HCT116 (cell line): ENCODE results near the gene CLCN5. TPM values are rescaled to one million over a fixed set of nuclear protein-coding genes. Genes with fewer than 3 reads are reported as not detected.

ENCODE experiments used
- ATAC-seq: fragments of 200-7000 bp; cut with Tn5 transposase; 2 replicates; pipeline ENCODE4 v1.9.1; 2020; ENCODE audit warnings: mild to moderate bottlenecking, moderate library complexity
- BruUV-seq: library from RNA; stranded (reverse); fragments of 400-500 nt; replicated peaks from 2 replicates; lab custom pipeline; 2021; lab: Mats Ljungman, UMichigan
- CTCF ChIA-PET: fragments of 300-600 bp; sonication (Branson Sonifier 250); formaldehyde crosslinking; loops from one replicate; lab custom pipeline; 2021; ENCODE audit warnings: antibody characterized with exemption; lab: Charles Lee
- POLR2A ChIA-PET: fragments of 300-600, 350-600 bp; sonication (Branson Sonifier 250); formaldehyde crosslinking; loops from one replicate; lab custom pipeline; 2021; ENCODE audit warnings: antibody characterized with exemption; lab: Charles Lee
- RAD21 ChIA-PET, 2 experiments: fragments of 300-600 bp; sonication (Branson Sonifier 250); formaldehyde crosslinking; loops; one replicate each; lab custom pipeline; 2023; ENCODE audit warnings: low total read pairs in 2 of 2; ENCODE audit not compliant: uncharacterized antibody in 2 of 2, unreplicated experiment in 2 of 2, low non-redundant PET in 1 of 2; lab: Charles Lee
- DNase-seq: peaks from one replicate; pipeline ENCODE4 v3.0.0-alpha.2; 2010; ENCODE audit warnings: low read depth, low spot score
- H2AFZ ChIP-seq: fragments of 200-600 bp; shearing (Covaris generic), sonication (generic); 2 replicates; pipeline ENCODE4 v1.6.1; 2017; ENCODE audit warnings: low read depth, mixed run types, mixed read lengths, antibody characterized with exemption, low read length; ENCODE audit not compliant: poor library complexity, severe bottlenecking
- H3K27ac ChIP-seq: 2 replicates; pipeline ENCODE4 v1.5.1; 2012; ENCODE audit warnings: low read depth, low read length
- H3K27me3 ChIP-seq: fragments of 200-600 bp; sonication (generic); 2 replicates; pipeline ENCODE4 v1.6.1; 2016; ENCODE audit warnings: mixed run types, low read length, mixed read lengths; ENCODE audit not compliant: insufficient read depth
- H3K36me3 ChIP-seq, 2 experiments: fragments of 200-500 bp in 1 of 2; fragments of 200-600 bp in 1 of 2; sonication (Bioruptor generic) in 1 of 2; sonication (generic) in 1 of 2; 2 replicates each; pipeline versions ENCODE4 v1.5.1 to v1.6.1; 2014 to 2016; ENCODE audit warnings: low read length in 2 of 2, inconsistent platforms in 1 of 2, mixed read lengths in 1 of 2, mixed run types in 1 of 2; ENCODE audit not compliant: insufficient read depth in 2 of 2, control insufficient read depth in 1 of 2
- H3K4me1 ChIP-seq, 2 experiments: fragments of 200-600 bp in 1 of 2; sonication (generic) in 1 of 2; 2 replicates each; pipeline versions ENCODE4 v1.5.1 to v1.6.1; 2012 to 2017; ENCODE audit warnings: low read length in 2 of 2, inconsistent platforms in 1 of 2, mild to moderate bottlenecking in 1 of 2, mixed read lengths in 1 of 2, mixed run types in 1 of 2, moderate library complexity in 1 of 2; ENCODE audit not compliant: insufficient read depth in 2 of 2, control insufficient read depth in 1 of 2
- H3K4me2 ChIP-seq: fragments of 200-600 bp; sonication (generic); 2 replicates; pipeline ENCODE4 v1.6.1; 2017; ENCODE audit warnings: mixed run types, low read length, mixed read lengths
- H3K4me3 ChIP-seq, 2 experiments: fragments of 200-600 bp in 1 of 2; sonication (generic) in 1 of 2; replicated peaks in 1 of 2; 2 replicates each; pipeline ENCODE4 v1.5.1; 2011 to 2016; ENCODE audit warnings: low read length in 2 of 2, control low read depth in 1 of 2, low read depth in 1 of 2, mild to moderate bottlenecking in 1 of 2, mixed read lengths in 1 of 2, mixed run types in 1 of 2
- H3K79me2 ChIP-seq: fragments of 200-600 bp; sonication (generic); 2 replicates; pipeline ENCODE4 v1.6.1; 2017; ENCODE audit warnings: mild to moderate bottlenecking, mixed run types, low read length, moderate library complexity, mixed read lengths; ENCODE audit not compliant: insufficient read depth
- H3K9ac ChIP-seq: fragments of 200-600 bp; sonication (generic); 2 replicates; pipeline ENCODE4 v1.6.1; 2016; ENCODE audit warnings: low read length, mixed read lengths
- H3K9me2 ChIP-seq: fragments of 200-600 bp; sonication (generic), shearing (Covaris generic); 2 replicates; pipeline ENCODE4 v1.6.1; 2017; ENCODE audit warnings: mixed run types, mild to moderate bottlenecking, moderate library complexity; ENCODE audit not compliant: insufficient read depth
- H3K9me3 ChIP-seq, 2 experiments: fragments of 200-500 bp in 1 of 2; fragments of 200-600 bp in 1 of 2; sonication (Bioruptor generic) in 1 of 2; sonication (generic) in 1 of 2; 2 replicates each; pipeline ENCODE4 v1.6.1; 2014 to 2017; ENCODE audit warnings: low read length in 2 of 2, mixed read lengths in 2 of 2, inconsistent platforms in 1 of 2, low read depth in 1 of 2, mild to moderate bottlenecking in 1 of 2, mixed run types in 1 of 2, moderate library complexity in 1 of 2; ENCODE audit not compliant: control insufficient read depth in 1 of 2, insufficient read depth in 1 of 2
- H4K20me1 ChIP-seq: fragments of 200-600 bp; sonication (generic), shearing (Covaris generic); 2 replicates; pipeline ENCODE4 v1.6.1; 2017; ENCODE audit warnings: mixed run types, mild to moderate bottlenecking, moderate library complexity; ENCODE audit not compliant: insufficient read depth
- CBX3 ChIP-seq: IDR thresholded peaks from 2 replicates; pipeline ENCODE4 v1.6.1; 2012; ENCODE audit warnings: low read depth
- EGR1 ChIP-seq: IDR thresholded peaks from 2 replicates; pipeline ENCODE4 v1.6.1; 2012; ENCODE audit warnings: low read depth
- ELF1 ChIP-seq: IDR thresholded peaks from 2 replicates; pipeline ENCODE4 v1.6.1; 2012; ENCODE audit warnings: low read depth, borderline replicate concordance
- EZH2 ChIP-seq: fragments of 200-600 bp; sonication (generic); IDR thresholded peaks from 2 replicates; pipeline ENCODE4 v1.6.1; 2017; ENCODE audit warnings: antibody characterized with exemption, mixed run types
- EZH2phosphoT487 ChIP-seq: fragments of 200-600 bp; IDR thresholded peaks from 2 replicates; pipeline ENCODE4 v1.6.1; 2018; ENCODE audit warnings: antibody characterized with exemption, borderline replicate concordance
- FOSL1 ChIP-seq: IDR thresholded peaks from 2 replicates; pipeline ENCODE4 v1.6.1; 2012; ENCODE audit warnings: low read depth
- JUND ChIP-seq: IDR thresholded peaks from 2 replicates; pipeline ENCODE4 v1.6.1; 2012
- POLR2A ChIP-seq: IDR thresholded peaks from 2 replicates; pipeline ENCODE4 v1.7.0; 2011; ENCODE audit warnings: borderline replicate concordance; ENCODE audit not compliant: insufficient read depth, insufficient read length; ENCODE audit errors: extremely low read depth
- POLR2AphosphoS5 ChIP-seq: IDR thresholded peaks from 2 replicates; pipeline ENCODE4 v1.6.1; 2011; ENCODE audit warnings: mild to moderate bottlenecking, low read depth, low read length, moderate library complexity
- RAD21 ChIP-seq: IDR thresholded peaks from 2 replicates; pipeline ENCODE4 v1.6.1; 2012; ENCODE audit warnings: low read depth, mild to moderate bottlenecking
- SIN3A ChIP-seq: IDR thresholded peaks from 2 replicates; pipeline ENCODE4 v1.6.1; 2012; ENCODE audit warnings: low read depth
- SP1 ChIP-seq: IDR thresholded peaks from 2 replicates; pipeline ENCODE4 v1.6.1; 2012; ENCODE audit warnings: low read depth
- SRF ChIP-seq: IDR thresholded peaks from 2 replicates; pipeline ENCODE4 v1.6.1; 2012; ENCODE audit warnings: low read depth
- TCF7L2 ChIP-seq: IDR thresholded peaks from 2 replicates; pipeline ENCODE4 v1.7.0; 2011; ENCODE audit warnings: borderline replicate concordance, inconsistent platforms; ENCODE audit not compliant: insufficient read depth, insufficient read length; ENCODE audit errors: extremely low read depth
- YY1 ChIP-seq: IDR thresholded peaks from 2 replicates; pipeline ENCODE4 v1.6.1; 2011; ENCODE audit warnings: low read length, low read depth, moderate library complexity, mild to moderate bottlenecking; ENCODE audit not compliant: insufficient replicate concordance; ENCODE audit errors: extremely low read depth
- ZFX ChIP-seq: fragments of 450-650 bp; IDR thresholded peaks from 2 replicates; pipeline ENCODE4 v1.6.1; 2017
- ZNF274 ChIP-seq: fragments of 200-500 bp; sonication (Bioruptor generic); IDR thresholded peaks from 2 replicates; pipeline ENCODE4 v1.6.1; 2014; ENCODE audit warnings: mild to moderate bottlenecking, low read depth, low read length, inconsistent platforms
- intact Hi-C: fragments of 100-400 bp; cut with micrococcal nuclease; formaldehyde crosslinking; loops from 2 replicates; pipeline ENCODE4 v1.10.0; 2022
- total RNA-seq: library from RNA; stranded (reverse); gene quantifications from one replicate; pipeline ENCODE4 v1.2.1, GENCODE V29; 2021; ENCODE audit not compliant: unreplicated experiment
- TF ChIP-seq, protein P1 (sequence below), 3 experiments: fragments of 200-600 bp in 1 of 3; sonication (generic) in 1 of 3; IDR thresholded peaks in 2 of 3; conservative IDR thresholded peaks in 1 of 3; 2 replicates each; pipeline ENCODE4 v1.5.1; 2012 to 2017; ENCODE audit warnings: low read depth in 2 of 3, low read length in 2 of 3, antibody characterized with exemption in 1 of 3, borderline replicate concordance in 1 of 3, control low read depth in 1 of 3, mild to moderate bottlenecking in 1 of 3, mixed read lengths in 1 of 3, mixed run types in 1 of 3, moderate library complexity in 1 of 3; ENCODE audit not compliant: insufficient read depth in 1 of 3
- TF ChIP-seq, protein P2 (sequence below): IDR thresholded peaks from 2 replicates; pipeline ENCODE4 v1.6.1; 2012; ENCODE audit warnings: low read depth
- TF ChIP-seq, protein P3 (sequence below): IDR thresholded peaks from 2 replicates; pipeline ENCODE4 v1.6.1; 2011; ENCODE audit warnings: mild to moderate bottlenecking, low read length, moderate library complexity; ENCODE audit not compliant: insufficient replicate concordance; ENCODE audit errors: extremely low read depth

Gene CLCN5
- total RNA-seq, 1 experiment from 2014 or later, result 6.1 TPM

DNA sequence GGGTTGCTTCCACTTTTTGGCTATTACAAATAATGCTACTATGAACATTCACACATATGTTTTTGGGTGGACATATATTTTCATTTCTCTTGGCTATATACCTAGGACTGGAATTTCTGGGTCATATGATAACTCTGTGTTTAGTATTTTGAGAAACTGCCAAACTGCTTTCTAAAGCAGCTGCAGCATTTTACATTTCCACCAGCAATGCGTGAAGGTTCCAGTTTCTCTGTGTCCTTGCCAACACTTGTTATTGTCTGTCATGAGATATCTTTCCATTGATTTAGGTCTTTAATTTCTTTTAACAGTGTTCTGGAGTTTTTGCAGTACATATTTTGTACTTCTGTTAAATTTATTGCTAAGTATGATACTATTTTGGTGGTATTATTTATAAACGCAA, 48.3 kb downstream of the CLCN5 start:
- Histone ChIP-seq H3K79me2 (no peaks in the 10 kb centered on the region), H3K4me2 (no peak overlapping the region), H3K9me3 (no peaks in the 10 kb centered on the region), H3K4me1 (no peaks in the 10 kb centered on the region), H3K36me3 (no peaks in the 10 kb centered on the region), H3K4me3 (no peak overlapping the region), H3K9me2 (no peaks in the 10 kb centered on the region), H2AFZ (no peak overlapping the region), H3K27me3 (no peaks in the 10 kb centered on the region), H4K20me1 (no peaks in the 10 kb centered on the region), H3K9ac (no peak overlapping the region), H3K27ac (no peak overlapping the region)
- ATAC-seq (no peak), DNase-seq (no peak)
- ChIA-PET RAD21 (no interaction called here), CTCF (no interaction called here), POLR2A (no interaction called here)
- no TSS peak for BruUV-seq
- intact Hi-C loops, result no loop called here
- TF ChIP-seq TCF7L2 (no peak), EZH2 (no peak), SP1 (no peak), RAD21 (no peak), ELF1 (no peak), EZH2phosphoT487 (no peak), POLR2A (no peak), JUND (no peak), SRF (no peak), ZNF274 (no peak), FOSL1 (no peak), SIN3A (no peak), YY1 (no peak), ZFX (no peak), POLR2AphosphoS5 (no peak), EGR1 (no peak), CBX3 (no peak)
- TF ChIP-seq, protein P1, sequence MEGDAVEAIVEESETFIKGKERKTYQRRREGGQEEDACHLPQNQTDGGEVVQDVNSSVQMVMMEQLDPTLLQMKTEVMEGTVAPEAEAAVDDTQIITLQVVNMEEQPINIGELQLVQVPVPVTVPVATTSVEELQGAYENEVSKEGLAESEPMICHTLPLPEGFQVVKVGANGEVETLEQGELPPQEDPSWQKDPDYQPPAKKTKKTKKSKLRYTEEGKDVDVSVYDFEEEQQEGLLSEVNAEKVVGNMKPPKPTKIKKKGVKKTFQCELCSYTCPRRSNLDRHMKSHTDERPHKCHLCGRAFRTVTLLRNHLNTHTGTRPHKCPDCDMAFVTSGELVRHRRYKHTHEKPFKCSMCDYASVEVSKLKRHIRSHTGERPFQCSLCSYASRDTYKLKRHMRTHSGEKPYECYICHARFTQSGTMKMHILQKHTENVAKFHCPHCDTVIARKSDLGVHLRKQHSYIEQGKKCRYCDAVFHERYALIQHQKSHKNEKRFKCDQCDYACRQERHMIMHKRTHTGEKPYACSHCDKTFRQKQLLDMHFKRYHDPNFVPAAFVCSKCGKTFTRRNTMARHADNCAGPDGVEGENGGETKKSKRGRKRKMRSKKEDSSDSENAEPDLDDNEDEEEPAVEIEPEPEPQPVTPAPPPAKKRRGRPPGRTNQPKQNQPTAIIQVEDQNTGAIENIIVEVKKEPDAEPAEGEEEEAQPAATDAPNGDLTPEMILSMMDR (IDR thresholded peaks at IDR 0.05 in 2 of 3, conservative IDR thresholded peaks at IDR 0.05 in 1 of 3; ENCODE audit: borderline replicate concordance in 1 of 3, insufficient read depth in 1 of 3, low read depth in 2 of 3, low read length in 2 of 3), result no peak
- TF ChIP-seq, protein P2, sequence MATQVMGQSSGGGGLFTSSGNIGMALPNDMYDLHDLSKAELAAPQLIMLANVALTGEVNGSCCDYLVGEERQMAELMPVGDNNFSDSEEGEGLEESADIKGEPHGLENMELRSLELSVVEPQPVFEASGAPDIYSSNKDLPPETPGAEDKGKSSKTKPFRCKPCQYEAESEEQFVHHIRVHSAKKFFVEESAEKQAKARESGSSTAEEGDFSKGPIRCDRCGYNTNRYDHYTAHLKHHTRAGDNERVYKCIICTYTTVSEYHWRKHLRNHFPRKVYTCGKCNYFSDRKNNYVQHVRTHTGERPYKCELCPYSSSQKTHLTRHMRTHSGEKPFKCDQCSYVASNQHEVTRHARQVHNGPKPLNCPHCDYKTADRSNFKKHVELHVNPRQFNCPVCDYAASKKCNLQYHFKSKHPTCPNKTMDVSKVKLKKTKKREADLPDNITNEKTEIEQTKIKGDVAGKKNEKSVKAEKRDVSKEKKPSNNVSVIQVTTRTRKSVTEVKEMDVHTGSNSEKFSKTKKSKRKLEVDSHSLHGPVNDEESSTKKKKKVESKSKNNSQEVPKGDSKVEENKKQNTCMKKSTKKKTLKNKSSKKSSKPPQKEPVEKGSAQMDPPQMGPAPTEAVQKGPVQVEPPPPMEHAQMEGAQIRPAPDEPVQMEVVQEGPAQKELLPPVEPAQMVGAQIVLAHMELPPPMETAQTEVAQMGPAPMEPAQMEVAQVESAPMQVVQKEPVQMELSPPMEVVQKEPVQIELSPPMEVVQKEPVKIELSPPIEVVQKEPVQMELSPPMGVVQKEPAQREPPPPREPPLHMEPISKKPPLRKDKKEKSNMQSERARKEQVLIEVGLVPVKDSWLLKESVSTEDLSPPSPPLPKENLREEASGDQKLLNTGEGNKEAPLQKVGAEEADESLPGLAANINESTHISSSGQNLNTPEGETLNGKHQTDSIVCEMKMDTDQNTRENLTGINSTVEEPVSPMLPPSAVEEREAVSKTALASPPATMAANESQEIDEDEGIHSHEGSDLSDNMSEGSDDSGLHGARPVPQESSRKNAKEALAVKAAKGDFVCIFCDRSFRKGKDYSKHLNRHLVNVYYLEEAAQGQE, result no peak
- TF ChIP-seq, protein P3, sequence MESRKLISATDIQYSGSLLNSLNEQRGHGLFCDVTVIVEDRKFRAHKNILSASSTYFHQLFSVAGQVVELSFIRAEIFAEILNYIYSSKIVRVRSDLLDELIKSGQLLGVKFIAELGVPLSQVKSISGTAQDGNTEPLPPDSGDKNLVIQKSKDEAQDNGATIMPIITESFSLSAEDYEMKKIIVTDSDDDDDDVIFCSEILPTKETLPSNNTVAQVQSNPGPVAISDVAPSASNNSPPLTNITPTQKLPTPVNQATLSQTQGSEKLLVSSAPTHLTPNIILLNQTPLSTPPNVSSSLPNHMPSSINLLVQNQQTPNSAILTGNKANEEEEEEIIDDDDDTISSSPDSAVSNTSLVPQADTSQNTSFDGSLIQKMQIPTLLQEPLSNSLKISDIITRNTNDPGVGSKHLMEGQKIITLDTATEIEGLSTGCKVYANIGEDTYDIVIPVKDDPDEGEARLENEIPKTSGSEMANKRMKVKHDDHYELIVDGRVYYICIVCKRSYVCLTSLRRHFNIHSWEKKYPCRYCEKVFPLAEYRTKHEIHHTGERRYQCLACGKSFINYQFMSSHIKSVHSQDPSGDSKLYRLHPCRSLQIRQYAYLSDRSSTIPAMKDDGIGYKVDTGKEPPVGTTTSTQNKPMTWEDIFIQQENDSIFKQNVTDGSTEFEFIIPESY, result no peak
